SK-N-SH (cell line): ENCODE data around the gene ABL2. TPM values are rescaled to one million over a fixed set of nuclear protein-coding genes. Genes with fewer than 3 reads are reported as not detected.

ENCODE experiments used
- CTCF ChIA-PET: fragments of 300-600, 350-600 bp; formaldehyde crosslinking; extraction: SDS; loops from one replicate; lab custom pipeline; 2021; lab: Yijun Ruan, JAX
- POLR2A ChIA-PET: fragments of 350-600 bp; sonication (Branson Sonifier 250); formaldehyde crosslinking; extraction: SDS; loops from one replicate; lab custom pipeline; 2020; ENCODE audit warnings: antibody characterized with exemption, inconsistent platforms; lab: Yijun Ruan, JAX
- DNase-seq: peaks from one replicate; pipeline ENCODE4 v3.0.0; 2012
- H2AFZ ChIP-seq: fragments of 200-600 bp; sonication (generic); 2 replicates; pipeline ENCODE4 v1.8.1; 2016; ENCODE audit warnings: antibody characterized with exemption, mild to moderate bottlenecking, low read depth
- H3F3A ChIP-seq: fragments of 200-600 bp; sonication (generic); replicated peaks from 2 replicates; pipeline ENCODE3; 2016; ENCODE audit warnings: antibody characterized with exemption, mild to moderate bottlenecking; ENCODE audit not compliant: insufficient read depth
- H3K27ac ChIP-seq, 2 experiments: fragments of 200-500 bp in 1 of 2; fragments of 200-600 bp in 1 of 2; sonication (Bioruptor generic) in 1 of 2; sonication (generic), shearing (Covaris generic) in 1 of 2; 2 replicates each; pipeline versions ENCODE4 v1.5.1 to v1.6.1; 2014 to 2016; ENCODE audit warnings: low read depth in 2 of 2, inconsistent platforms in 1 of 2, low read length in 1 of 2, mild to moderate bottlenecking in 1 of 2, mixed read lengths in 1 of 2
- H3K27me3 ChIP-seq: fragments of 200-600 bp; sonication (generic), shearing (Covaris generic); 2 replicates; pipeline ENCODE4 v1.6.1; 2016; ENCODE audit warnings: mixed run types; ENCODE audit not compliant: insufficient read depth
- H3K36me3 ChIP-seq, 2 experiments: fragments of 200-500 bp in 1 of 2; fragments of 200-600 bp in 1 of 2; sonication (Bioruptor generic) in 1 of 2; sonication (generic) in 1 of 2; replicated peaks in 1 of 2; 2 replicates each; pipeline versions ENCODE3 to v1.5.1; 2014 to 2016; ENCODE audit warnings: low read length in 1 of 2, mild to moderate bottlenecking in 1 of 2; ENCODE audit not compliant: insufficient read depth in 2 of 2, control insufficient read depth in 1 of 2
- H3K4me1 ChIP-seq, 2 experiments: fragments of 200-500 bp in 1 of 2; fragments of 200-600 bp in 1 of 2; sonication (Bioruptor generic) in 1 of 2; sonication (generic), shearing (Covaris generic) in 1 of 2; 2 replicates each; pipeline versions ENCODE4 v1.5.1 to v1.6.1; 2014 to 2016; ENCODE audit warnings: low read depth in 1 of 2, low read length in 1 of 2, mixed run types in 1 of 2; ENCODE audit not compliant: insufficient read depth in 2 of 2, control insufficient read depth in 1 of 2
- H3K4me2 ChIP-seq: fragments of 200-600 bp; sonication (generic), shearing (Covaris generic); 2 replicates; pipeline ENCODE4 v1.6.1; 2017; ENCODE audit warnings: mixed run types
- H3K4me3 ChIP-seq, 2 experiments: fragments of 200-500 bp in 1 of 2; fragments of 200-600 bp in 1 of 2; sonication (Bioruptor generic) in 1 of 2; sonication (generic), shearing (Covaris generic) in 1 of 2; 2 replicates each; pipeline versions ENCODE4 v1.5.1 to v1.8.1; 2014 to 2016; ENCODE audit warnings: low read depth in 2 of 2, inconsistent platforms in 1 of 2, low read length in 1 of 2, mild to moderate bottlenecking in 1 of 2, mixed read lengths in 1 of 2, moderate library complexity in 1 of 2
- H3K79me2 ChIP-seq: fragments of 200-600 bp; sonication (generic); 2 replicates; pipeline ENCODE4 v1.8.1; 2017; ENCODE audit warnings: mild to moderate bottlenecking; ENCODE audit not compliant: insufficient read depth
- H3K9ac ChIP-seq: fragments of 200-600 bp; sonication (generic); 2 replicates; pipeline ENCODE4 v1.6.1; 2017; ENCODE audit warnings: mixed run types
- H3K9me2 ChIP-seq: fragments of 200-600 bp; sonication (generic); 2 replicates; pipeline ENCODE4 v1.6.1; 2017; ENCODE audit warnings: mixed run types
- H3K9me3 ChIP-seq: fragments of 200-600 bp; sonication (generic); 2 replicates; pipeline ENCODE4 v1.6.1; 2017; ENCODE audit warnings: mixed run types, mild to moderate bottlenecking, moderate library complexity
- H4K20me1 ChIP-seq: fragments of 200-600 bp; sonication (generic); 2 replicates; pipeline ENCODE4 v1.6.1; 2017; ENCODE audit warnings: mild to moderate bottlenecking, mixed run types; ENCODE audit not compliant: insufficient read depth
- ELF1 ChIP-seq: IDR thresholded peaks from 2 replicates; pipeline ENCODE4 v1.4.0; 2012
- FOSL2 ChIP-seq: IDR thresholded peaks from 2 replicates; pipeline ENCODE4 v1.4.0; 2012; ENCODE audit warnings: low read depth, mild to moderate bottlenecking, moderate library complexity, borderline replicate concordance
- FOXJ3 ChIP-seq: sonication (generic); formaldehyde crosslinking; IDR thresholded peaks from 2 replicates; pipeline ENCODE4 v1.5.1; 2020; ENCODE audit warnings: mild to moderate bottlenecking, missing genetic modification reagents
- GABPA ChIP-seq: IDR thresholded peaks from 2 replicates; pipeline ENCODE4 v1.4.0; 2012; ENCODE audit warnings: low read depth, mild to moderate bottlenecking
- GATA2 ChIP-seq: sonication (generic); formaldehyde crosslinking; IDR thresholded peaks from 2 replicates; pipeline ENCODE4 v1.5.0; 2020; ENCODE audit warnings: mild to moderate bottlenecking, missing genetic modification reagents
- JUND ChIP-seq: IDR thresholded peaks from 2 replicates; pipeline ENCODE4 v1.4.0; 2012
- MEF2A ChIP-seq: IDR thresholded peaks from 2 replicates; pipeline ENCODE4 v1.4.0; 2012; ENCODE audit warnings: low read depth, borderline replicate concordance
- MXI1 ChIP-seq: IDR thresholded peaks from 2 replicates; pipeline ENCODE4 v1.6.1; 2012; ENCODE audit warnings: mild to moderate bottlenecking, low read depth, low read length, improper control_type of control experiment
- POLR2AphosphoS5 ChIP-seq: IDR thresholded peaks from 2 replicates; pipeline ENCODE4 v1.6.1; 2012; ENCODE audit warnings: low read depth, low read length
- RFX5 ChIP-seq: IDR thresholded peaks from 2 replicates; pipeline ENCODE4 v1.6.1; 2012; ENCODE audit warnings: mild to moderate bottlenecking, improper control_type of control experiment, low read length
- SIN3A ChIP-seq: IDR thresholded peaks from 2 replicates; pipeline ENCODE4 v1.6.1; 2012; ENCODE audit warnings: low read depth, mild to moderate bottlenecking, low read length, moderate library complexity, borderline replicate concordance
- SMC3 ChIP-seq: IDR thresholded peaks from 2 replicates; pipeline ENCODE4 v1.6.1; 2012; ENCODE audit warnings: low read depth, low read length, improper control_type of control experiment
- TCF12 ChIP-seq: IDR thresholded peaks from 2 replicates; pipeline ENCODE4 v1.4.0; 2012
- whole genome bisulfite sequencing: methylation state at CpG from one replicate; pipeline ENCODE4 v1.1.6; 2017; ENCODE audit warnings: low lambda C conversion rate; 5-methylcytosine and 5-hydroxymethylcytosine counted together
- polyA plus RNA-seq, 3 experiments: library from polyadenylated mRNA; depleted of rRNA; stranded (reverse); fragments of >200 nt; gene quantifications; 2 replicates each; pipeline ENCODE4 v1.2.3, GENCODE V29; 2012
- TF ChIP-seq, protein P1 (sequence below): IDR thresholded peaks from 2 replicates; pipeline ENCODE4 v1.4.0; 2012; ENCODE audit warnings: low read depth, borderline replicate concordance
- TF ChIP-seq, protein P2 (sequence below): IDR thresholded peaks from 2 replicates; pipeline ENCODE4 v1.4.0; 2012; ENCODE audit warnings: low read depth
- TF ChIP-seq, protein P3 (sequence below): IDR thresholded peaks from 2 replicates; pipeline ENCODE4 v1.6.1; 2012; ENCODE audit warnings: mild to moderate bottlenecking, low read depth, low read length, moderate library complexity
- TF ChIP-seq, protein P4 (sequence below): IDR thresholded peaks from 2 replicates; pipeline ENCODE4; 2012

Gene ABL2
- polyA plus RNA-seq, 1 of the 3 experiments (the other 2 are of a cell fraction), result 7.5 TPM

DNA sequence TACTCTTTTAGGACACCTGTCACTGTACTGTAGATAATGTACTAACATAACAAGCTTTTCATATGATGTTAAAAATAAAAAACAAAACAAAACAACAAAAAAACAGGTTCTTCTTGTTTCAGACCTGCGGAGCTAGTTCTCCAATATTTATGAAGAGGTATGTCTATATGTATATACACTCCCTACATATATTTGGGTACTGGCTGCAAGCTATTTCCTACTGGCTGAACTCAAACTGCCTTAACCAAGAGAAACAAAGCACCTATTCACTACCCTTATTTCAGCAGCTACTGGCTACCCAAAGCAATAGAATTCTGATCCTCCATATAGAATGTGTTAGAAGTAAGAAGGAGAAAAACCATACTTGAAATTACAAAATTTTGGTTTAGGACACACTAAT, 73.5 kb downstream of the ABL2 start:
- H3K9me3 ChIP-seq, result no peaks in the 10 kb centered on the region
- H3K4me1 ChIP-seq, result no peaks in the 10 kb centered on the region
- ChIA-PET POLR2A (no interaction called here), CTCF (interaction anchor here (1.1 to 1.4 kb wide), 2 partner anchors 9 to 35 kb away, joined by 3 to 6 read pairs; no protein-coding TSS in a partner anchor)
- no peaks in the 10 kb centered on the region for H3K27me3 ChIP-seq
- no peak overlapping the region for H3K4me2 ChIP-seq
- no peaks in the 10 kb centered on the region for H3K9me2 ChIP-seq
- H3K36me3 ChIP-seq, result peaks cover 0 to 4% of the 10 kb centered on the region in 2 experiments
- H2AFZ ChIP-seq, result no peak overlapping the region
- WGBS, result 89% methylated on average over 1 of the region's 1 CpG
- H3K9ac ChIP-seq, result no peak overlapping the region
- H3K27ac ChIP-seq, result no peak overlapping the region
- peaks cover 64% of the 10 kb centered on the region for H3K79me2 ChIP-seq
- H3K4me3 ChIP-seq, result no peak overlapping the region
- H4K20me1 ChIP-seq, result no peaks in the 10 kb centered on the region; the same call in 1 of the 2 replicates
- peaks cover 3% of the 10 kb centered on the region for H3F3A ChIP-seq
- DNase-seq, result no peak
- TF ChIP-seq GATA2 (CRISPR knock-in tag) (no peak), SIN3A (no peak), MXI1 (no peak), SMC3 (no peak), JUND (no peak), RFX5 (no peak), GABPA (no peak), POLR2AphosphoS5 (no peak), FOSL2 (no peak), MEF2A (no peak), FOXJ3 (CRISPR knock-in tag) (no peak), TCF12 (no peak), ELF1 (no peak)
- TF ChIP-seq, protein P1, sequence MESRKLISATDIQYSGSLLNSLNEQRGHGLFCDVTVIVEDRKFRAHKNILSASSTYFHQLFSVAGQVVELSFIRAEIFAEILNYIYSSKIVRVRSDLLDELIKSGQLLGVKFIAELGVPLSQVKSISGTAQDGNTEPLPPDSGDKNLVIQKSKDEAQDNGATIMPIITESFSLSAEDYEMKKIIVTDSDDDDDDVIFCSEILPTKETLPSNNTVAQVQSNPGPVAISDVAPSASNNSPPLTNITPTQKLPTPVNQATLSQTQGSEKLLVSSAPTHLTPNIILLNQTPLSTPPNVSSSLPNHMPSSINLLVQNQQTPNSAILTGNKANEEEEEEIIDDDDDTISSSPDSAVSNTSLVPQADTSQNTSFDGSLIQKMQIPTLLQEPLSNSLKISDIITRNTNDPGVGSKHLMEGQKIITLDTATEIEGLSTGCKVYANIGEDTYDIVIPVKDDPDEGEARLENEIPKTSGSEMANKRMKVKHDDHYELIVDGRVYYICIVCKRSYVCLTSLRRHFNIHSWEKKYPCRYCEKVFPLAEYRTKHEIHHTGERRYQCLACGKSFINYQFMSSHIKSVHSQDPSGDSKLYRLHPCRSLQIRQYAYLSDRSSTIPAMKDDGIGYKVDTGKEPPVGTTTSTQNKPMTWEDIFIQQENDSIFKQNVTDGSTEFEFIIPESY, result no peak
- TF ChIP-seq, protein P2, sequence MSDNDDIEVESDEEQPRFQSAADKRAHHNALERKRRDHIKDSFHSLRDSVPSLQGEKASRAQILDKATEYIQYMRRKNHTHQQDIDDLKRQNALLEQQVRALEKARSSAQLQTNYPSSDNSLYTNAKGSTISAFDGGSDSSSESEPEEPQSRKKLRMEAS, result no peak
- TF ChIP-seq, protein P3, sequence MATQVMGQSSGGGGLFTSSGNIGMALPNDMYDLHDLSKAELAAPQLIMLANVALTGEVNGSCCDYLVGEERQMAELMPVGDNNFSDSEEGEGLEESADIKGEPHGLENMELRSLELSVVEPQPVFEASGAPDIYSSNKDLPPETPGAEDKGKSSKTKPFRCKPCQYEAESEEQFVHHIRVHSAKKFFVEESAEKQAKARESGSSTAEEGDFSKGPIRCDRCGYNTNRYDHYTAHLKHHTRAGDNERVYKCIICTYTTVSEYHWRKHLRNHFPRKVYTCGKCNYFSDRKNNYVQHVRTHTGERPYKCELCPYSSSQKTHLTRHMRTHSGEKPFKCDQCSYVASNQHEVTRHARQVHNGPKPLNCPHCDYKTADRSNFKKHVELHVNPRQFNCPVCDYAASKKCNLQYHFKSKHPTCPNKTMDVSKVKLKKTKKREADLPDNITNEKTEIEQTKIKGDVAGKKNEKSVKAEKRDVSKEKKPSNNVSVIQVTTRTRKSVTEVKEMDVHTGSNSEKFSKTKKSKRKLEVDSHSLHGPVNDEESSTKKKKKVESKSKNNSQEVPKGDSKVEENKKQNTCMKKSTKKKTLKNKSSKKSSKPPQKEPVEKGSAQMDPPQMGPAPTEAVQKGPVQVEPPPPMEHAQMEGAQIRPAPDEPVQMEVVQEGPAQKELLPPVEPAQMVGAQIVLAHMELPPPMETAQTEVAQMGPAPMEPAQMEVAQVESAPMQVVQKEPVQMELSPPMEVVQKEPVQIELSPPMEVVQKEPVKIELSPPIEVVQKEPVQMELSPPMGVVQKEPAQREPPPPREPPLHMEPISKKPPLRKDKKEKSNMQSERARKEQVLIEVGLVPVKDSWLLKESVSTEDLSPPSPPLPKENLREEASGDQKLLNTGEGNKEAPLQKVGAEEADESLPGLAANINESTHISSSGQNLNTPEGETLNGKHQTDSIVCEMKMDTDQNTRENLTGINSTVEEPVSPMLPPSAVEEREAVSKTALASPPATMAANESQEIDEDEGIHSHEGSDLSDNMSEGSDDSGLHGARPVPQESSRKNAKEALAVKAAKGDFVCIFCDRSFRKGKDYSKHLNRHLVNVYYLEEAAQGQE, result no peak
- TF ChIP-seq, protein P4, sequence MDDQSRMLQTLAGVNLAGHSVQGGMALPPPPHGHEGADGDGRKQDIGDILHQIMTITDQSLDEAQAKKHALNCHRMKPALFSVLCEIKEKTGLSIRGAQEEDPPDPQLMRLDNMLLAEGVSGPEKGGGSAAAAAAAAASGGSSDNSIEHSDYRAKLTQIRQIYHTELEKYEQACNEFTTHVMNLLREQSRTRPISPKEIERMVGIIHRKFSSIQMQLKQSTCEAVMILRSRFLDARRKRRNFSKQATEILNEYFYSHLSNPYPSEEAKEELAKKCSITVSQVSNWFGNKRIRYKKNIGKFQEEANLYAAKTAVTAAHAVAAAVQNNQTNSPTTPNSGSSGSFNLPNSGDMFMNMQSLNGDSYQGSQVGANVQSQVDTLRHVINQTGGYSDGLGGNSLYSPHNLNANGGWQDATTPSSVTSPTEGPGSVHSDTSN, result no peak
